Measurements from ENCODE around the gene FBP1. TPM values are rescaled to one million over a fixed set of nuclear protein-coding genes. Genes with fewer than 3 reads are reported as not detected.
A peak's percentile ranks its signal among the peaks of the same experiment; 100 is the strongest.

The FBP1 gene
- total RNA-seq, 4 donors from 2014 or later, result 0.46 to 3.5 (median 1.7) TPM; not detected in 1

- H3K27me3 ChIP-seq, result no peaks in the 10 kb centered on the region
- H3K27ac ChIP-seq, result no peak overlapping the region
- in situ Hi-C loops (cut with MboI; ENCODE audit: low sequenced_read_pairs in 4 of 4) (no loop called here), intact Hi-C loops (cut with DNase I; ENCODE audit: low total_unique reads) (loop anchor here (1.0 kb wide), 1 partner anchor 49 kb away; no protein-coding TSS in a partner anchor)
- peak in 1 of 2 donors; percentile 58 for DNase-seq
- peaks cover 11 to 14% of the 10 kb centered on the region in 2 donors for H3K4me1 ChIP-seq
- no peak overlapping the region for H3K4me3 ChIP-seq
- TF ChIP-seq POLR2A (IDR thresholded peaks at IDR 0.05), result no peak
- TF ChIP-seq, protein P1, sequence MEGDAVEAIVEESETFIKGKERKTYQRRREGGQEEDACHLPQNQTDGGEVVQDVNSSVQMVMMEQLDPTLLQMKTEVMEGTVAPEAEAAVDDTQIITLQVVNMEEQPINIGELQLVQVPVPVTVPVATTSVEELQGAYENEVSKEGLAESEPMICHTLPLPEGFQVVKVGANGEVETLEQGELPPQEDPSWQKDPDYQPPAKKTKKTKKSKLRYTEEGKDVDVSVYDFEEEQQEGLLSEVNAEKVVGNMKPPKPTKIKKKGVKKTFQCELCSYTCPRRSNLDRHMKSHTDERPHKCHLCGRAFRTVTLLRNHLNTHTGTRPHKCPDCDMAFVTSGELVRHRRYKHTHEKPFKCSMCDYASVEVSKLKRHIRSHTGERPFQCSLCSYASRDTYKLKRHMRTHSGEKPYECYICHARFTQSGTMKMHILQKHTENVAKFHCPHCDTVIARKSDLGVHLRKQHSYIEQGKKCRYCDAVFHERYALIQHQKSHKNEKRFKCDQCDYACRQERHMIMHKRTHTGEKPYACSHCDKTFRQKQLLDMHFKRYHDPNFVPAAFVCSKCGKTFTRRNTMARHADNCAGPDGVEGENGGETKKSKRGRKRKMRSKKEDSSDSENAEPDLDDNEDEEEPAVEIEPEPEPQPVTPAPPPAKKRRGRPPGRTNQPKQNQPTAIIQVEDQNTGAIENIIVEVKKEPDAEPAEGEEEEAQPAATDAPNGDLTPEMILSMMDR (IDR thresholded peaks at IDR 0.05 in 4 of 5, conservative IDR thresholded peaks at IDR 0.05 in 1 of 5), result peak; percentile 30 to 69 (median 58)
- no peaks in the 10 kb centered on the region for H3K36me3 ChIP-seq
- peak; percentile 14 to 21 for ATAC-seq
- no peaks in the 10 kb centered on the region for H3K9me3 ChIP-seq
These were observed 35.8 kb downstream of the FBP1 start for GRCh38 chr9:94603259-94604160.

DNA sequence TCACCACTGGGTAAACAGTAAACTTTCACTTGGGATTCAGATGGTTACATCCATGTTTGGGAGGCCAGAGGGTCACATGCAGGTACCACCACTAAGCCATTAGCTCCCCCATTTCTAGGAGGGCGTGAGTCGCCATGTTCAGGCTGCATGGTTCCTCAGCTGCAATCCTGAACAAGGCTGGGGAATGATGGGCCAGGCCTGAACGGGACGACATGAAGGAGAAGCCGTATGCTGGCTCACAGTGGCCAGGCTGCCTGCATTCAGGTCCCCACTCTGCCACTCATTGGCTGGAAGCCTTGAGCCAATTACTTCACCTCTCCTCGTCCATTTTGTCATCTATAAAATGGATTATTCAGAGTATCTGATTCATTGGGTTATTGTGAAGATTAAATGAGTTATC is 36.7 kb downstream of the FBP1 start:
- no peak for TF ChIP-seq POLR2A (IDR thresholded peaks at IDR 0.05)
- TF ChIP-seq, protein P1 (IDR thresholded peaks at IDR 0.05 in 4 of 5, conservative IDR thresholded peaks at IDR 0.05 in 1 of 5), result no peak
- Histone ChIP-seq H3K36me3 (no peaks in the 10 kb centered on the region), H3K9me3 (no peaks in the 10 kb centered on the region), H3K27me3 (no peaks in the 10 kb centered on the region), H3K4me3 (no peak overlapping the region), H3K27ac (no peak overlapping the region), H3K4me1 (peaks cover 11 to 14% of the 10 kb centered on the region in 2 donors)
- DNase-seq, result no peak
- no peak for ATAC-seq
- in situ Hi-C loops (cut with MboI; ENCODE audit: low sequenced_read_pairs in 4 of 4), result no loop called here
- intact Hi-C loops (cut with DNase I; ENCODE audit: low total_unique reads), result loop anchor here (1.0 kb wide), 1 partner anchor 48 kb away; no protein-coding TSS in a partner anchor

- TF ChIP-seq, protein P1 (IDR thresholded peaks at IDR 0.05 in 4 of 5, conservative IDR thresholded peaks at IDR 0.05 in 1 of 5), result no peak
- no peak for TF ChIP-seq POLR2A (IDR thresholded peaks at IDR 0.05)
- intact Hi-C loops (cut with DNase I; ENCODE audit: low total_unique reads) (no loop called here), in situ Hi-C loops (cut with MboI; ENCODE audit: low sequenced_read_pairs in 4 of 4) (no loop called here)
- Histone ChIP-seq H3K27ac (peak overlapping the region; percentile 80 to 95 (median 90)), H3K4me1 (peaks cover 11 to 14% of the 10 kb centered on the region in 2 donors), H3K36me3 (no peaks in the 10 kb centered on the region), H3K27me3 (no peaks in the 10 kb centered on the region), H3K9me3 (no peaks in the 10 kb centered on the region), H3K4me3 (peak overlapping the region in 3 of 4 donors; percentile 31 to 37 (median 33))
- DNase-seq, result peak; percentile 30 to 83
- peak; percentile 84 to 92 for ATAC-seq
These were observed 38.6 kb downstream of the FBP1 start for GRCh38 chr9:94600715-94601114.

DNA sequence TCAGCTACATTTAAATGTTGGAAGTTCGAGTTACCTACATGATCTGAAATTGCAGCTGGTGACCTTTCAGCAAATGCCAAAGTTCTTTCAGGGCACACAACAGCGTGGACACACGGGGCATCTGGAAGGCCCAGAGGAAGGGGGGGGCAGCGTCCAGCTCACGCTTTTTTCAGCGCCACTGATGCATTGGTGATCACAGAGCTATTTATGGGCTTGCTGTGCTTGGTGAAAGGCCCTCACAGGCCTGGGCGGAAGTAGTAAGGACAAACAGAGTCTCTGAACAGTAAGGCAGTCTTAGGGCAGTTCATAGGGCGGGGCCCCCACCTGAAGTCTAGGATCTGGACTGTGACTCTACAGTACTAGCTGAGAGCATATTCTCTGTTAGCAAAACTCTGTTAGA is 39.1 kb downstream of the FBP1 start:
- Histone ChIP-seq H3K27ac (peak overlapping the region; percentile 80 to 95 (median 90)), H3K9me3 (no peaks in the 10 kb centered on the region), H3K4me3 (peak overlapping the region in 3 of 4 donors; percentile 31 to 37 (median 33)), H3K27me3 (no peaks in the 10 kb centered on the region), H3K36me3 (no peaks in the 10 kb centered on the region), H3K4me1 (peaks cover 11 to 14% of the 10 kb centered on the region in 2 donors)
- DNase-seq, result peak in 1 of 2 donors; percentile 87
- in situ Hi-C loops (cut with MboI; ENCODE audit: low sequenced_read_pairs in 4 of 4), result no loop called here
- ATAC-seq, result peak; percentile 78 to 83
- peak; percentile 12 to 19 for TF ChIP-seq POLR2A (IDR thresholded peaks at IDR 0.05)
- TF ChIP-seq, protein P1 (IDR thresholded peaks at IDR 0.05 in 4 of 5, conservative IDR thresholded peaks at IDR 0.05 in 1 of 5), result no peak
- intact Hi-C loops (cut with DNase I; ENCODE audit: low total_unique reads), result no loop called here
